K562 (cell line): ENCODE results near the gene ADARB2. TPM values are rescaled to one million over a fixed set of nuclear protein-coding genes. Genes with fewer than 3 reads are reported as not detected.

Experiments
- ATAC-seq: fragments of 200-7000 bp; cut with Tn5 transposase; 3 replicates; pipeline ENCODE4 v1.9.1; 2020; ENCODE audit warnings: moderate library complexity
- BruUV-seq: library from RNA; stranded (reverse); fragments of 400-500 nt; replicated peaks from 2 replicates; lab custom pipeline; 2021; lab: Mats Ljungman, UMichigan
- CTCF ChIA-PET: fragments of 300-600 bp; formaldehyde crosslinking; extraction: SDS; loops from one replicate; lab custom pipeline; 2021; ENCODE audit warnings: low intra/inter-chr PET ratio; lab: Yijun Ruan, JAX
- POLR2A ChIA-PET: fragments of 300-600, 350-650 bp; sonication (Branson Sonifier 250); formaldehyde crosslinking; extraction: SDS; loops from one replicate; lab custom pipeline; 2021; ENCODE audit warnings: antibody characterized with exemption, inconsistent platforms; lab: Yijun Ruan, JAX
- DNase-seq, 4 experiments: peaks; one replicate each; pipeline versions ENCODE4 v3.0.0 to v3.0.0-alpha.2; 2011 to 2018; ENCODE audit warnings: low spot score in 3 of 4, mixed read lengths in 3 of 4; ENCODE audit errors: extremely low read depth in 1 of 4
- FAIRE-seq: peaks from 2 replicates; lab custom pipeline; 2011; peaks lifted over from hg19 to GRCh38; lab: Jason Lieb, UNC
- H2AFZ ChIP-seq: 2 replicates; pipeline ENCODE4 v1.6.0; 2011; ENCODE audit warnings: low read depth, low read length, control low read depth, inconsistent platforms
- H3K27ac ChIP-seq: fragments of 200-600 bp; 3 replicates; pipeline ENCODE4 v1.8.0; 2011; ENCODE audit warnings: low read depth, mild to moderate bottlenecking, control low read depth, inconsistent platforms, low read length, moderate library complexity, mixed read lengths; ENCODE audit errors: extremely low read depth
- H3K27me3 ChIP-seq, 2 experiments: fragments of 300-600 bp in 1 of 2; 2 replicates in 1 of 2; 3 replicates in 1 of 2; pipeline versions ENCODE4 v1.6.0 to v1.8.0; 2011; ENCODE audit warnings: inconsistent platforms in 2 of 2, low read length in 2 of 2, mild to moderate bottlenecking in 1 of 2, mixed read lengths in 1 of 2, moderate library complexity in 1 of 2; ENCODE audit not compliant: control insufficient read depth in 2 of 2, insufficient read depth in 2 of 2
- H3K36me3 ChIP-seq: fragments of 300-600 bp; 3 replicates; pipeline ENCODE4 v1.8.0; 2011; ENCODE audit warnings: mild to moderate bottlenecking, low read length, inconsistent platforms; ENCODE audit not compliant: control insufficient read depth, insufficient read depth
- H3K4me1 ChIP-seq, 2 experiments: fragments of 200-600 bp in 1 of 2; replicated peaks in 1 of 2; 2 replicates in 1 of 2; 3 replicates in 1 of 2; pipeline versions ENCODE4 v1.5.1 to v1.8.0; 2011; ENCODE audit warnings: inconsistent platforms in 2 of 2, low read length in 2 of 2, mild to moderate bottlenecking in 1 of 2, mixed read lengths in 1 of 2, moderate library complexity in 1 of 2; ENCODE audit not compliant: control insufficient read depth in 2 of 2, insufficient read depth in 2 of 2
- H3K4me2 ChIP-seq: 2 replicates; pipeline ENCODE4 v1.6.1; 2011; ENCODE audit warnings: low read length, control low read depth, inconsistent platforms, mixed read lengths; ENCODE audit not compliant: insufficient read depth
- H3K4me3 ChIP-seq: fragments of 200-600 bp; sonication (generic), shearing (Covaris generic); 2 replicates; pipeline ENCODE4 v1.5.1; 2016; ENCODE audit warnings: control low read depth, inconsistent platforms
- H3K79me2 ChIP-seq: fragments of 200-600 bp; 3 replicates; pipeline ENCODE4 v1.8.0; 2011; ENCODE audit warnings: low read length, inconsistent platforms; ENCODE audit not compliant: control insufficient read depth, insufficient read depth
- H3K9ac ChIP-seq, 2 experiments: 2 replicates each; pipeline versions ENCODE4 v1.6.0 to v1.6.1; 2011; ENCODE audit warnings: low read depth in 2 of 2, low read length in 2 of 2, control low read depth in 1 of 2, inconsistent platforms in 1 of 2, mild to moderate bottlenecking in 1 of 2, mixed read lengths in 1 of 2; ENCODE audit not compliant: insufficient read depth in 1 of 2
- H3K9me1 ChIP-seq: one replicate; pipeline ENCODE4 v1.6.0; 2011; ENCODE audit warnings: inconsistent platforms, mild to moderate bottlenecking, low read length, moderate library complexity; ENCODE audit not compliant: control insufficient read depth, insufficient read depth
- H3K9me3 ChIP-seq: replicated peaks from 2 replicates; pipeline ENCODE4 v1.5.1; 2011; ENCODE audit warnings: low read depth, low read length, inconsistent platforms; ENCODE audit not compliant: control insufficient read depth, insufficient read depth
- H4K20me1 ChIP-seq: replicated peaks from 2 replicates; pipeline ENCODE4 v1.6.1; 2011; ENCODE audit warnings: low read length, inconsistent platforms, mixed read lengths; ENCODE audit not compliant: control insufficient read depth, insufficient read depth
- ARHGAP35 ChIP-seq: fragments of 450-650 bp; IDR thresholded peaks from 2 replicates; pipeline ENCODE4 v1.6.1; 2018; ENCODE audit not compliant: partially characterized antibody
- CBX3 ChIP-seq, 2 experiments: IDR thresholded peaks; 1 replicate in 1 of 2; 2 replicates in 1 of 2; pipeline ENCODE4 v1.6.1; 2012; ENCODE audit warnings: inconsistent platforms in 2 of 2, low read length in 2 of 2, borderline replicate concordance in 1 of 2, control low read depth in 1 of 2
- FOS ChIP-seq: IDR thresholded peaks from 3 replicates; pipeline ENCODE4 v1.6.1; 2011; ENCODE audit not compliant: insufficient read length; ENCODE audit errors: extremely low read depth
- GATA2 ChIP-seq: sonication (generic); formaldehyde crosslinking; IDR thresholded peaks from 2 replicates; pipeline ENCODE4 v1.4.0; 2020; ENCODE audit warnings: mild to moderate bottlenecking, missing genetic modification reagents
- IRF2 ChIP-seq: sonication (generic); formaldehyde crosslinking; IDR thresholded peaks from 2 replicates; pipeline ENCODE4 v1.8.1; 2022; ENCODE audit warnings: mild to moderate bottlenecking, missing genetic modification reagents
- KAT2B ChIP-seq: IDR thresholded peaks from one replicate; pipeline ENCODE4 v1.6.1; 2012; ENCODE audit warnings: low read depth, mild to moderate bottlenecking, control low read depth, inconsistent platforms, low read length, moderate library complexity
- MEF2D ChIP-seq: conservative IDR thresholded peaks from 2 replicates; pipeline ENCODE4 v1.6.1; 2016; ENCODE audit warnings: low read depth, missing genetic modification characterization, missing compliant biosample characterization
- POLR2A ChIP-seq: fragments of 450-650 bp; conservative IDR thresholded peaks from 2 replicates; pipeline ENCODE4 v1.6.1; 2016
- RFX7 ChIP-seq: fragments of 250-450 bp; sonication (Bioruptor Pico); IDR thresholded peaks from 2 replicates; pipeline ENCODE4 v1.5.1; 2021; ENCODE audit warnings: mild to moderate bottlenecking
- SAFB2 ChIP-seq: fragments of 200-400 bp; formaldehyde crosslinking; IDR thresholded peaks from 2 replicates; pipeline ENCODE4 v1.6.1; 2018; ENCODE audit warnings: borderline replicate concordance, low read length, low read depth, moderate library complexity; ENCODE audit not compliant: severe bottlenecking
- SNRNP70 ChIP-seq: fragments of 200-400 bp; formaldehyde crosslinking; optimal IDR thresholded peaks from 2 replicates; pipeline ENCODE3; 2017; ENCODE audit warnings: low read depth, low read length
- TAF7 ChIP-seq: fragments of 450-650 bp; IDR thresholded peaks from 2 replicates; pipeline ENCODE4 v1.6.1; 2016; ENCODE audit warnings: missing genetic modification characterization, missing compliant biosample characterization
- TFAM ChIP-seq: fragments of 250-450 bp; sonication (Bioruptor Pico); conservative IDR thresholded peaks from 2 replicates; pipeline ENCODE4 v1.5.0; 2021; ENCODE audit warnings: mild to moderate bottlenecking, moderate library complexity
- ZNF644 ChIP-seq: fragments of 200-800 bp; sonication (Bioruptor generic); IDR thresholded peaks from 2 replicates; pipeline ENCODE4 v1.6.1; 2016; ENCODE audit warnings: low read depth, missing genetic modification characterization, missing compliant biosample characterization
- ZNF77 ChIP-seq: fragments of 250-450 bp; sonication (Bioruptor Pico); IDR thresholded peaks from 2 replicates; pipeline ENCODE4 v1.5.0; 2020
- WGBS: fragments of 100-300 bp; shearing (Covaris generic); methylation state at CpG from one replicate; pipeline ENCODE4 v1.1.6; 2016; ENCODE audit warnings: low coverage, mixed read lengths; ENCODE audit not compliant: insufficient coverage; ENCODE audit errors: missing lambda C conversion rate; 5-methylcytosine and 5-hydroxymethylcytosine counted together
- in situ Hi-C: fragments of 300-500 bp; cut with MboI; formaldehyde crosslinking; loops from 4 replicates; pipeline ENCODE4 v1.15.0; 2018; ENCODE audit warnings: inconsistent platforms, mixed read lengths
- intact Hi-C: fragments of 100-400 bp; cut with micrococcal nuclease; formaldehyde crosslinking; loops from 2 replicates; pipeline ENCODE4 v1.14.2; 2022
- polyA plus RNA-seq, 8 experiments: library from polyadenylated mRNA; depleted of rRNA in 4 of 8; stranded (reverse) in 5 of 8; unstranded in 3 of 8; fragments of >200 nt; fragmentation: Nextera tagmentation in 2 of 8; fragmentation: Illumina TruSeq in 1 of 8; extraction: Ambion mirVana in 2 of 8; extraction: Trizol in 1 of 8; gene quantifications; 2 replicates each; pipeline versions ENCODE4 v1.2.1 to v1.2.3, GENCODE V29; 2011 to 2014; ENCODE audit warnings: inconsistent platforms in 1 of 8, missing spikeins in 1 of 8
- total RNA-seq, 7 experiments: library from RNA; depleted of rRNA in 6 of 7; stranded (reverse); fragments of >200 nt in 6 of 7; fragmentation: Illumina TruSeq in 2 of 7; extraction: Trizol in 2 of 7; gene quantifications; 2 replicates each; pipeline versions ENCODE4 v1.2.1 to v1.2.3, GENCODE V29; 2011 to 2021; ENCODE audit warnings: low replicate concordance in 1 of 7
- TF ChIP-seq, protein P1 (sequence below): fragments of 450-650 bp; conservative IDR thresholded peaks from 2 replicates; pipeline ENCODE4 v1.6.1; 2016; ENCODE audit warnings: missing genetic modification characterization, low read depth, mild to moderate bottlenecking, missing compliant biosample characterization, moderate library complexity
- TF ChIP-seq, protein P2 (sequence below): sonication (generic); formaldehyde crosslinking; IDR thresholded peaks from 2 replicates; pipeline ENCODE4 v1.9.0; 2022; ENCODE audit warnings: mild to moderate bottlenecking, missing genetic modification reagents
- TF ChIP-seq, protein P3 (sequence below): fragments of 250-450 bp; sonication (Bioruptor Pico); IDR thresholded peaks from 2 replicates; pipeline ENCODE4 v1.8.0; 2021; ENCODE audit warnings: borderline replicate concordance, mild to moderate bottlenecking, moderate library complexity; ENCODE audit not compliant: poor library complexity, severe bottlenecking

Gene ADARB2
- total and polyA plus RNA-seq, 9 of the 15 experiments (the other 6 are each of a cell fraction or from before 2014, with no cell fraction given): not detected

DNA sequence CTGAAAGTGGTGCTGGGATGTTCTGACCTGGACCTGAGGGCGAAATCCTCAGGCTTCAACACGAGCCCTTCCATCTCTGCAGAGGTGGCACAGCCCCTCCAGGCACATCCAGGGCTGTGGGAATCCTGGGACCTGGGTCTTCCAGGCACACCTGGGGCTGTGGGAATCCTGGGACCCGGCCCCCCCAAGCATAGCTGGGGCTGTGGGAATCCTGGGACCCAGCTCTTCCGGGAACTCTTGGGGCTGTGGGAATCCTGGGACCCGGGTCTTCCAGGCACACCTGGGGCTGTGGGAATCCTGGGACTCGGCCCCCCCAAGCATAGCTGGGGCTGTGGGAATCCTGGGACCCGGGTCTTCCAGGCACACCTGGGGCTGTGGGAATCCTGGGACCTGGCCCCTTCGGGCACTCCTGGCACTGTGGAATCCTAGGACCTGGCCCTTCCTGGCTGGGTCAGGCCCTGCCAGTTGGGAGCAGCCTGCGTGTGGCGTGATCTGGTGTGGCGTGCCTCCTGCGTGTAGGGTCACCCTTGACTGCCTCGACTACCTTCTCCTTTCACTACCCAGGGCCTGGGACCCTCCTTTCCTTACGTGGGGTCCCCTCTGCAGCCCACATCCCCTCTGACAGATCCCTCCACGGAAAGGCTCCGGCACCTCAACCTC, 557.1 kb downstream of the ADARB2 start:
- Histone ChIP-seq H3K9me3 (no peaks in the 10 kb centered on the region), H4K20me1 (peaks cover 22% of the 10 kb centered on the region), H3K4me1 (peaks cover 0 to 13% of the 10 kb centered on the region in 2 experiments; a peak in 2 of 5 replicates), H3K79me2 (no peaks in the 10 kb centered on the region), H3K36me3 (no peaks in the 10 kb centered on the region), H3K4me2 (no peak overlapping the region), H2AFZ (no peak overlapping the region), H3K9ac (no peak overlapping the region), H3K27ac (no peak overlapping the region), H3K4me3 (no peak overlapping the region), H3K27me3 (peaks cover 54 to 89% of the 10 kb centered on the region in 2 experiments), H3K9me1 (no peaks in the 10 kb centered on the region)
- whole genome bisulfite sequencing: 13% methylated on average over 13 of the region's 16 CpGs
- FAIRE-seq (no peak), DNase-seq (no peak), ATAC-seq (no peak)
- intact Hi-C loops (no loop called here), in situ Hi-C loops (no loop called here)
- ChIA-PET CTCF (no interaction called here), POLR2A (interaction anchor here (1.3 kb wide), 1 partner anchor 12 kb away, joined by 3 read pairs; no protein-coding TSS in a partner anchor)
- TF ChIP-seq ZNF644 (tag) (no peak), IRF2 (CRISPR knock-in tag) (no peak), KAT2B (no peak), ZNF77 (CRISPR knock-in tag) (no peak), ARHGAP35 (no peak), SNRNP70 (no peak), TFAM (CRISPR knock-in tag) (no peak), GATA2 (CRISPR knock-in tag) (no peak), FOS (no peak), SAFB2 (no peak), TAF7 (tag) (no peak), POLR2A (no peak), CBX3 (IDR thresholded peaks at IDR 0.05; ENCODE audit: borderline replicate concordance in 1 of 2, low read length in 2 of 2) (no peak), MEF2D (no peak), RFX7 (CRISPR knock-in tag) (no peak)
- TF ChIP-seq, protein P1, sequence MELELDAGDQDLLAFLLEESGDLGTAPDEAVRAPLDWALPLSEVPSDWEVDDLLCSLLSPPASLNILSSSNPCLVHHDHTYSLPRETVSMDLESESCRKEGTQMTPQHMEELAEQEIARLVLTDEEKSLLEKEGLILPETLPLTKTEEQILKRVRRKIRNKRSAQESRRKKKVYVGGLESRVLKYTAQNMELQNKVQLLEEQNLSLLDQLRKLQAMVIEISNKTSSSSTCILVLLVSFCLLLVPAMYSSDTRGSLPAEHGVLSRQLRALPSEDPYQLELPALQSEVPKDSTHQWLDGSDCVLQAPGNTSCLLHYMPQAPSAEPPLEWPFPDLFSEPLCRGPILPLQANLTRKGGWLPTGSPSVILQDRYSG (tag): no peak
- TF ChIP-seq, protein P2, sequence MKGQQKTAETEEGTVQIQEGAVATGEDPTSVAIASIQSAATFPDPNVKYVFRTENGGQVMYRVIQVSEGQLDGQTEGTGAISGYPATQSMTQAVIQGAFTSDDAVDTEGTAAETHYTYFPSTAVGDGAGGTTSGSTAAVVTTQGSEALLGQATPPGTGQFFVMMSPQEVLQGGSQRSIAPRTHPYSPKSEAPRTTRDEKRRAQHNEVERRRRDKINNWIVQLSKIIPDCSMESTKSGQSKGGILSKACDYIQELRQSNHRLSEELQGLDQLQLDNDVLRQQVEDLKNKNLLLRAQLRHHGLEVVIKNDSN (CRISPR knock-in tag): no peak
- TF ChIP-seq, protein P3, sequence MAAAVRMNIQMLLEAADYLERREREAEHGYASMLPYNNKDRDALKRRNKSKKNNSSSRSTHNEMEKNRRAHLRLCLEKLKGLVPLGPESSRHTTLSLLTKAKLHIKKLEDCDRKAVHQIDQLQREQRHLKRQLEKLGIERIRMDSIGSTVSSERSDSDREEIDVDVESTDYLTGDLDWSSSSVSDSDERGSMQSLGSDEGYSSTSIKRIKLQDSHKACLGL: no peak
- BruUV-seq: no TSS peak
